ENCODE results near the gene ARL3.

Gene ARL3

DNA sequence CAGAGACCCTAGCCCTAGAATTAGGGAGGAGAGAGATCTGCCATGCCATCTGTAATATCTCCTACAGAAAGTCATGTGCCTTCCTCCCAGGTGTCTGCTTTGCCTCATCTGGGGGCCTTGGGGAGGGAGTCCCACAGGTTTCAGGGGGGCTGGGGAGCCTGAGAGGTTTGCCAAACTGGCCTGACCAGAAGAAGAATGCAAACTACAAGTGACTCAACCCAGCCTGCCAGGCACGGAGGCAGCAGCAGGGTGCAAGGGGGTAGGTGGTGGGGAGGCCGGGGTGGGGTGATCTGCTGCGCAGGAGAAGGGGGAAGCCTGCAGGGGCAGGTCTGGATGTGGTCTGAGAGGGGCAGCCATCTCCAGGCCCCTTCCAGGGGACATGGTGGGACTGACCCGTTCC, 79.5 kb downstream of the ARL3 start (continued):
- TF ChIP-seq, protein P1, sequence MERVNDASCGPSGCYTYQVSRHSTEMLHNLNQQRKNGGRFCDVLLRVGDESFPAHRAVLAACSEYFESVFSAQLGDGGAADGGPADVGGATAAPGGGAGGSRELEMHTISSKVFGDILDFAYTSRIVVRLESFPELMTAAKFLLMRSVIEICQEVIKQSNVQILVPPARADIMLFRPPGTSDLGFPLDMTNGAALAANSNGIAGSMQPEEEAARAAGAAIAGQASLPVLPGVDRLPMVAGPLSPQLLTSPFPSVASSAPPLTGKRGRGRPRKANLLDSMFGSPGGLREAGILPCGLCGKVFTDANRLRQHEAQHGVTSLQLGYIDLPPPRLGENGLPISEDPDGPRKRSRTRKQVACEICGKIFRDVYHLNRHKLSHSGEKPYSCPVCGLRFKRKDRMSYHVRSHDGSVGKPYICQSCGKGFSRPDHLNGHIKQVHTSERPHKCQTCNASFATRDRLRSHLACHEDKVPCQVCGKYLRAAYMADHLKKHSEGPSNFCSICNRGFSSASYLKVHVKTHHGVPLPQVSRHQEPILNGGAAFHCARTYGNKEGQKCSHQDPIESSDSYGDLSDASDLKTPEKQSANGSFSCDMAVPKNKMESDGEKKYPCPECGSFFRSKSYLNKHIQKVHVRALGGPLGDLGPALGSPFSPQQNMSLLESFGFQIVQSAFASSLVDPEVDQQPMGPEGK (CRISPR knock-in tag; IDR thresholded peaks at IDR 0.05; ENCODE audit: borderline replicate concordance) = no peak
- no peak for TF ChIP-seq ZFP30 (CRISPR knock-in tag; IDR thresholded peaks at IDR 0.05)
- no peak for TF ChIP-seq ARNTL (CRISPR knock-in tag; IDR thresholded peaks at IDR 0.05; ENCODE audit: borderline replicate concordance, low read depth)
- no peak for TF ChIP-seq ESRRG (CRISPR knock-in tag; IDR thresholded peaks at IDR 0.05)
- TF ChIP-seq ZNF8 (CRISPR knock-in tag; IDR thresholded peaks at IDR 0.05) = no peak
- no peak for TF ChIP-seq ISL1 (CRISPR knock-in tag; IDR thresholded peaks at IDR 0.05)
- TF ChIP-seq ZFP3 (CRISPR knock-in tag; IDR thresholded peaks at IDR 0.05) = no peak
- no peak for TF ChIP-seq PPARA (CRISPR knock-in tag; IDR thresholded peaks at IDR 0.05; ENCODE audit: borderline replicate concordance)
- TF ChIP-seq RARB (CRISPR knock-in tag; IDR thresholded peaks at IDR 0.05) = no peak
- TF ChIP-seq ZC3H10 (CRISPR knock-in tag; IDR thresholded peaks at IDR 0.05) = no peak
- no peak for TF ChIP-seq OSR1 (CRISPR knock-in tag; IDR thresholded peaks at IDR 0.05)
- TF ChIP-seq SNAI2 (CRISPR knock-in tag; IDR thresholded peaks at IDR 0.05) = no peak

- ATAC-seq = no peak
- no peak for TF ChIP-seq ZFP30 (CRISPR knock-in tag; IDR thresholded peaks at IDR 0.05)
- TF ChIP-seq BACH2 (CRISPR knock-in tag; IDR thresholded peaks at IDR 0.05; ENCODE audit: borderline replicate concordance) = no peak
- no peak for TF ChIP-seq ZNF8 (CRISPR knock-in tag; IDR thresholded peaks at IDR 0.05)
- no peak for TF ChIP-seq ZNF70 (CRISPR knock-in tag; IDR thresholded peaks at IDR 0.05)
- no peak for TF ChIP-seq ISL1 (CRISPR knock-in tag; IDR thresholded peaks at IDR 0.05)
- TF ChIP-seq PPARA (CRISPR knock-in tag; IDR thresholded peaks at IDR 0.05; ENCODE audit: borderline replicate concordance) = no peak
- TF ChIP-seq ESRRG (CRISPR knock-in tag; IDR thresholded peaks at IDR 0.05) = no peak
- TF ChIP-seq, protein P2, sequence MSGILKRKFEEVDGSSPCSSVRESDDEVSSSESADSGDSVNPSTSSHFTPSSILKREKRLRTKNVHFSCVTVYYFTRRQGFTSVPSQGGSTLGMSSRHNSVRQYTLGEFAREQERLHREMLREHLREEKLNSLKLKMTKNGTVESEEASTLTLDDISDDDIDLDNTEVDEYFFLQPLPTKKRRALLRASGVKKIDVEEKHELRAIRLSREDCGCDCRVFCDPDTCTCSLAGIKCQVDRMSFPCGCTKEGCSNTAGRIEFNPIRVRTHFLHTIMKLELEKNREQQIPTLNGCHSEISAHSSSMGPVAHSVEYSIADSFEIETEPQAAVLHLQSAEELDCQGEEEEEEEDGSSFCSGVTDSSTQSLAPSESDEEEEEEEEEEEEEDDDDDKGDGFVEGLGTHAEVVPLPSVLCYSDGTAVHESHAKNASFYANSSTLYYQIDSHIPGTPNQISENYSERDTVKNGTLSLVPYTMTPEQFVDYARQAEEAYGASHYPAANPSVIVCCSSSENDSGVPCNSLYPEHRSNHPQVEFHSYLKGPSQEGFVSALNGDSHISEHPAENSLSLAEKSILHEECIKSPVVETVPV (CRISPR knock-in tag; IDR thresholded peaks at IDR 0.05) = no peak
- TF ChIP-seq, protein P3, sequence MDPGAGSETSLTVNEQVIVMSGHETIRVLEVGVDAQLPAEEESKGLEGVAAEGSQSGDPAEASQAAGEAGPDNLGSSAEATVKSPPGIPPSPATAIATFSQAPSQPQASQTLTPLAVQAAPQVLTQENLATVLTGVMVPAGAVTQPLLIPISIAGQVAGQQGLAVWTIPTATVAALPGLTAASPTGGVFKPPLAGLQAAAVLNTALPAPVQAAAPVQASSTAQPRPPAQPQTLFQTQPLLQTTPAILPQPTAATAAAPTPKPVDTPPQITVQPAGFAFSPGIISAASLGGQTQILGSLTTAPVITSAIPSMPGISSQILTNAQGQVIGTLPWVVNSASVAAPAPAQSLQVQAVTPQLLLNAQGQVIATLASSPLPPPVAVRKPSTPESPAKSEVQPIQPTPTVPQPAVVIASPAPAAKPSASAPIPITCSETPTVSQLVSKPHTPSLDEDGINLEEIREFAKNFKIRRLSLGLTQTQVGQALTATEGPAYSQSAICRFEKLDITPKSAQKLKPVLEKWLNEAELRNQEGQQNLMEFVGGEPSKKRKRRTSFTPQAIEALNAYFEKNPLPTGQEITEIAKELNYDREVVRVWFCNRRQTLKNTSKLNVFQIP (CRISPR knock-in tag; IDR thresholded peaks at IDR 0.05; ENCODE audit: borderline replicate concordance, low read depth) = no peak
- TF ChIP-seq, protein P4, sequence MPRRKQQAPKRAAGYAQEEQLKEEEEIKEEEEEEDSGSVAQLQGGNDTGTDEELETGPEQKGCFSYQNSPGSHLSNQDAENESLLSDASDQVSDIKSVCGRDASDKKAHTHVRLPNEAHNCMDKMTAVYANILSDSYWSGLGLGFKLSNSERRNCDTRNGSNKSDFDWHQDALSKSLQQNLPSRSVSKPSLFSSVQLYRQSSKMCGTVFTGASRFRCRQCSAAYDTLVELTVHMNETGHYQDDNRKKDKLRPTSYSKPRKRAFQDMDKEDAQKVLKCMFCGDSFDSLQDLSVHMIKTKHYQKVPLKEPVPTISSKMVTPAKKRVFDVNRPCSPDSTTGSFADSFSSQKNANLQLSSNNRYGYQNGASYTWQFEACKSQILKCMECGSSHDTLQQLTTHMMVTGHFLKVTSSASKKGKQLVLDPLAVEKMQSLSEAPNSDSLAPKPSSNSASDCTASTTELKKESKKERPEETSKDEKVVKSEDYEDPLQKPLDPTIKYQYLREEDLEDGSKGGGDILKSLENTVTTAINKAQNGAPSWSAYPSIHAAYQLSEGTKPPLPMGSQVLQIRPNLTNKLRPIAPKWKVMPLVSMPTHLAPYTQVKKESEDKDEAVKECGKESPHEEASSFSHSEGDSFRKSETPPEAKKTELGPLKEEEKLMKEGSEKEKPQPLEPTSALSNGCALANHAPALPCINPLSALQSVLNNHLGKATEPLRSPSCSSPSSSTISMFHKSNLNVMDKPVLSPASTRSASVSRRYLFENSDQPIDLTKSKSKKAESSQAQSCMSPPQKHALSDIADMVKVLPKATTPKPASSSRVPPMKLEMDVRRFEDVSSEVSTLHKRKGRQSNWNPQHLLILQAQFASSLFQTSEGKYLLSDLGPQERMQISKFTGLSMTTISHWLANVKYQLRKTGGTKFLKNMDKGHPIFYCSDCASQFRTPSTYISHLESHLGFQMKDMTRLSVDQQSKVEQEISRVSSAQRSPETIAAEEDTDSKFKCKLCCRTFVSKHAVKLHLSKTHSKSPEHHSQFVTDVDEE (CRISPR knock-in tag; IDR thresholded peaks at IDR 0.05) = no peak
- no peak for TF ChIP-seq RARB (CRISPR knock-in tag; IDR thresholded peaks at IDR 0.05)
- TF ChIP-seq ZC3H10 (CRISPR knock-in tag; IDR thresholded peaks at IDR 0.05) = no peak
- TF ChIP-seq, protein P1 (CRISPR knock-in tag; IDR thresholded peaks at IDR 0.05; ENCODE audit: borderline replicate concordance) = no peak
- no peak for TF ChIP-seq CSDC2 (CRISPR knock-in tag; IDR thresholded peaks at IDR 0.05)
- TF ChIP-seq TOX (CRISPR knock-in tag; IDR thresholded peaks at IDR 0.05; ENCODE audit: borderline replicate concordance) = no peak
- no peak for TF ChIP-seq GLIS3 (CRISPR knock-in tag; IDR thresholded peaks at IDR 0.05)
- TF ChIP-seq SNAI2 (CRISPR knock-in tag; IDR thresholded peaks at IDR 0.05) = no peak
- TF ChIP-seq OSR1 (CRISPR knock-in tag; IDR thresholded peaks at IDR 0.05) = no peak
- no peak for TF ChIP-seq ZNF565 (CRISPR knock-in tag; conservative IDR thresholded peaks at IDR 0.05; ENCODE audit: low read depth)
Measured at GRCh38 chr10:102633848-102634247, 80.3 kb downstream of the ARL3 start.

DNA sequence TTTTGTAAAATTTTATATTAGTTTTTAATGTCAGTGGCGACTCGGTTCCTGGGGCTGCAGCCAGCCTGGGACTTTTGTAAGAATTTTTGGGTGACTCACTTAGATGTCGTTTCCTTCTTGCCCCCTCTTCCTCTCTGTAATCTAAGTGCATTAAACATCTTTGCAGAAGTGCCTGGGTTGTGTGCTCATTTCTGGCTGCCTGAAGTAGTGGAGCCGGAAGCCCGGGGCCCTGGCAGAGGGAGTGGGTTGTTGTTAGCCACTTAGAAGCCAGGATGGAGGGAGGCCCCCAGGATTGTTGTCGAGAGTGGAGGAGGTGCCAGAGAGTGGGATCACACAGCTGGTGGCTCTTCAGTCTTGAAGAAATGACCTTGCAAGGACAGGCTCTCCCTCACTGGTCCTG, 80.9 kb downstream of the ARL3 start:
- ATAC-seq = peak; percentile 28
- no peak for TF ChIP-seq TCF4 (CRISPR knock-in tag; IDR thresholded peaks at IDR 0.05; ENCODE audit: borderline replicate concordance)
- TF ChIP-seq GLIS3 (CRISPR knock-in tag; IDR thresholded peaks at IDR 0.05) = no peak

Data from SK-N-SH treated with all-trans-retinoic acid at 6 μM for 48 hours (cell line).